ENCODE data around the gene SLIT3. TPM values are rescaled to one million over a fixed set of nuclear protein-coding genes. Genes with fewer than 3 reads are reported as not detected.

The SLIT3 gene
- total RNA-seq, 1 donor from 2014 or later = 0.22 TPM

DNA sequence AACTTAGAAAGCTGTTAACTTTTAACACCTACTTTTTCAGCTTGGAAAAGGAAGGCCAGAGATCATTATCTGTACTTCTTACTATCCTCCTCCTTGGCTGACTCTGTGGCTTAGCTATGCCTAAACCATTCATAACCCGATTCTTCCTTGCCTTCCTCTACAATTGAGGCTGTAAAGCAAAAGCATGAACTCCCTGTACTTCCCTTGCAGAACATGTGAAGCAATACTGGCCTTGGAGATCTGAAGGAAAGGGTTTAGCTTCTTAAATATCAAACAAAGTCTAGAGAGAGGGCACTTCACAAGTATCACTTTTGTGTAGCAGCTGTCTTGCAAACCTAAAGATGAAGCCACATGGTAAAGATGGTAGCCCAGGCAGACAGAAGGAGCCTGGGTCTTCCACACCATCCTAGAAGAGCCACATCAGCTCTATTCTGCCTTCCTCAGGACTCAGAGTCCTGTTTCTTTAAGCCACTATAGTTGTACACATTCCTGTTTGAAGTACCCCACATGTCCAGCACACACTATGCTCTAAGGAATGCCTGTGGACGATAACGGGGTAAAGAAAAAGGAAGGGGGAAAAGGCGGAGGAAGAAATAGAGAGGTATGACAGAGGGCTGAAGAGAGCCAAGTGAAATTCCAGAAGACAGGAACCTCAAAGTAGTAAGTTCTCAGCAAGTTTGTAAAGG is 169.2 kb downstream of the SLIT3 start:
- Histone ChIP-seq H4K20me1 (ENCODE audit: low read depth) (no peaks in the 10 kb centered on the region), H3K4me1 (peaks cover 11% of the 10 kb centered on the region), H3K9ac (no peak overlapping the region), H3K27me3 (no peaks in the 10 kb centered on the region), H3K79me2 (ENCODE audit: low read depth) (no peaks in the 10 kb centered on the region), H3K9me3 (ENCODE audit: low read depth) (no peaks in the 10 kb centered on the region), H3K27ac (no peak overlapping the region), H3K36me3 (no peaks in the 10 kb centered on the region), H3K4me2 (no peak overlapping the region), H3F3A (ENCODE audit: low read depth) (no peaks in the 10 kb centered on the region), H3K4me3 (no peak overlapping the region), H2AFZ (replicated peaks) (no peak overlapping the region)
- no peaks in the 10 kb centered on the region for H3K27me3 Mint-ChIP-seq (ENCODE audit: insufficient read depth, low read depth)
- H3K4me3 Mint-ChIP-seq = no peak overlapping the region
- H3K9me3 Mint-ChIP-seq = no peaks in the 10 kb centered on the region
- no peak for DNase-seq (ENCODE audit: low spot score)
- H3K4me1 Mint-ChIP-seq = peaks cover 12% of the 10 kb centered on the region
- H3K36me3 Mint-ChIP-seq = no peaks in the 10 kb centered on the region
- no peak overlapping the region for H3K27ac Mint-ChIP-seq
- TF ChIP-seq EZH2phosphoT487 (IDR thresholded peaks at IDR 0.05) = no peak

DNA sequence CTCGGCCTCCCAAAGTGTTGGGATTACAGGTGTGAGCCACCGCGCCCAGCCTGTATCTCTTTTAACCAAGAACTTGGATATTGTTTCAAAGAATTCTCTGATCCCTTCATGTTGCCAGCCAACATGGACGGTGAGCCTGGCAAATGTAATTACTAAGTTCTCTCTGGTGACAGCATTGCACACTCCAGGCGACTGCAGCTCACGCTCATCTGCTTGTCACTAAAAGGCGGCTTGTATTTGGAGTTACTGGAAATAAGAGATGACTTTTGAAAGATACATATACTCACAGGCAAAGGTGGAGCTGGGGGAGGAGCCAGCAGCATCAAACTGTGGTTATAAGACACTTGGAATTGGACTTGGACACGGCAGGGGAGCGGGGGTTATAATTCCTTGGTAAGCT is 172.3 kb downstream of the SLIT3 start:
- no peak overlapping the region for H2AFZ ChIP-seq (replicated peaks)
- H3K4me1 ChIP-seq = peaks cover 25% of the 10 kb centered on the region

DNA sequence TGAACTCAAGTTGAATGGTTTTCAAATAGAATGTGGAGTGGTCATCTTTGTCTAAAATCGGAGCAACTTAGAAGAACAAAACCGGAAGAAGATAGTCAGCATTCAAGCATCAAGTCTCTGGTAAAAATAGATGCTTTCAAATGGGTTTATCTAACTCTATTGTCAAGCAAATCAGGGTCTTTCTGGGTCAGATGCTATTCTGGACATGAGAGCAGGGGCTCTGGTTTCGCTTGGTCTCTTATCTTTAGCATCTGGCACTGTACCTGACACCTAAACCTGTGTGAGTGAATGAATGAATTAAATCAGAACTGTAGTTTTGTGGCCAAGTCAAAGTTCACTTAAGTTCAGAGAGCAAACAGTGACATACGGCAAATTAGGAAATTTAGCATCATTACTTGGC is 173.5 kb downstream of the SLIT3 start:
- Mint-ChIP-seq H3K4me1 (peaks cover 19% of the 10 kb centered on the region), H3K27me3 (ENCODE audit: insufficient read depth, low read depth) (no peaks in the 10 kb centered on the region), H3K9me3 (peaks cover 3% of the 10 kb centered on the region), H3K27ac (no peak overlapping the region), H3K4me3 (no peak overlapping the region), H3K36me3 (no peaks in the 10 kb centered on the region)
- Histone ChIP-seq H3K36me3 (no peaks in the 10 kb centered on the region), H3K9ac (no peak overlapping the region), H3K4me1 (peaks cover 25% of the 10 kb centered on the region), H3K4me3 (no peak overlapping the region), H3K4me2 (no peak overlapping the region), H4K20me1 (ENCODE audit: low read depth) (no peaks in the 10 kb centered on the region), H3F3A (ENCODE audit: low read depth) (no peaks in the 10 kb centered on the region), H3K27ac (no peak overlapping the region), H3K9me3 (ENCODE audit: low read depth) (no peaks in the 10 kb centered on the region), H2AFZ (replicated peaks) (no peak overlapping the region), H3K27me3 (no peaks in the 10 kb centered on the region), H3K79me2 (ENCODE audit: low read depth) (no peaks in the 10 kb centered on the region)
- TF ChIP-seq, protein P1, sequence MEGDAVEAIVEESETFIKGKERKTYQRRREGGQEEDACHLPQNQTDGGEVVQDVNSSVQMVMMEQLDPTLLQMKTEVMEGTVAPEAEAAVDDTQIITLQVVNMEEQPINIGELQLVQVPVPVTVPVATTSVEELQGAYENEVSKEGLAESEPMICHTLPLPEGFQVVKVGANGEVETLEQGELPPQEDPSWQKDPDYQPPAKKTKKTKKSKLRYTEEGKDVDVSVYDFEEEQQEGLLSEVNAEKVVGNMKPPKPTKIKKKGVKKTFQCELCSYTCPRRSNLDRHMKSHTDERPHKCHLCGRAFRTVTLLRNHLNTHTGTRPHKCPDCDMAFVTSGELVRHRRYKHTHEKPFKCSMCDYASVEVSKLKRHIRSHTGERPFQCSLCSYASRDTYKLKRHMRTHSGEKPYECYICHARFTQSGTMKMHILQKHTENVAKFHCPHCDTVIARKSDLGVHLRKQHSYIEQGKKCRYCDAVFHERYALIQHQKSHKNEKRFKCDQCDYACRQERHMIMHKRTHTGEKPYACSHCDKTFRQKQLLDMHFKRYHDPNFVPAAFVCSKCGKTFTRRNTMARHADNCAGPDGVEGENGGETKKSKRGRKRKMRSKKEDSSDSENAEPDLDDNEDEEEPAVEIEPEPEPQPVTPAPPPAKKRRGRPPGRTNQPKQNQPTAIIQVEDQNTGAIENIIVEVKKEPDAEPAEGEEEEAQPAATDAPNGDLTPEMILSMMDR (IDR thresholded peaks at IDR 0.05) = no peak
- TF ChIP-seq EZH2 (IDR thresholded peaks at IDR 0.05) (no peak), EZH2phosphoT487 (IDR thresholded peaks at IDR 0.05) (no peak)
- peak; percentile 30 for DNase-seq (ENCODE audit: low spot score)

More for the DNA sequence above, 172.3 kb downstream of the SLIT3 start:
- peak overlapping the region; percentile 19 for H3K27ac Mint-ChIP-seq
- H3K4me1 Mint-ChIP-seq = peaks cover 23% of the 10 kb centered on the region
- Histone ChIP-seq H4K20me1 (ENCODE audit: low read depth) (no peaks in the 10 kb centered on the region), H3K4me3 (no peak overlapping the region), H3K9me3 (ENCODE audit: low read depth) (no peaks in the 10 kb centered on the region), H3K27ac (no peak overlapping the region), H3F3A (ENCODE audit: low read depth) (no peaks in the 10 kb centered on the region), H3K79me2 (ENCODE audit: low read depth) (no peaks in the 10 kb centered on the region), H3K4me2 (no peak overlapping the region), H3K27me3 (no peaks in the 10 kb centered on the region), H3K9ac (no peak overlapping the region), H3K36me3 (no peaks in the 10 kb centered on the region)
- H3K9me3 Mint-ChIP-seq = peaks cover under 1% of the 10 kb centered on the region
- H3K36me3 Mint-ChIP-seq = no peaks in the 10 kb centered on the region
- DNase-seq (ENCODE audit: low spot score) = no peak
- no peaks in the 10 kb centered on the region for H3K27me3 Mint-ChIP-seq (ENCODE audit: insufficient read depth, low read depth)
- TF ChIP-seq, protein P1 (IDR thresholded peaks at IDR 0.05) = no peak
- TF ChIP-seq EZH2 (IDR thresholded peaks at IDR 0.05) (no peak), EZH2phosphoT487 (IDR thresholded peaks at IDR 0.05) (no peak)
- H3K4me3 Mint-ChIP-seq = no peak overlapping the region

DNA sequence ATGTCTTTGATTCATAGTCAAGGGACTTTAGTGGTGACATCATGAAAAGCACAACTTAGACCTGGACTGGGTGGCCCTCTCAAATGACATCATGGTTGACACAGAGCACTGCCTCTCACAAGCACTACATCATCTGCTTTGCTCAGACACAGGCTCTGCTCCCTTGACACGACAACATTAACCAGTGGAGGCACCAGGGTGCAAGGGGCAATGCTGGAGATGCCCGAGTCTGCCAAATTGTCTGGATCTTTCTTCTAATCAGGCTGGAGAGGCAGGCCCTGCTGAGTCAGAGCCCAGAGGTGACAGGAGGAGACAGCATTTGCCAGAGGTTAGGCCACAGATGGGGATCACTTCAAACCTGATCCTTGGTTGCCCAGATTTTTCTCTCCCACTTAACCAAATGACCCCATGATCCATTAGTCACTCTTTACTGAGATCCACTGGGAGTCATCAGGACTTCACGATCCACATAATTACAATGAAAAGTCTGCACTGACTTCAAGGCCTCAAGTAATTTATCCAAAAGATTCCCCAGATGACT is 174.4 kb downstream of the SLIT3 start:
- no peak for DNase-seq (ENCODE audit: low spot score)
- H3K36me3 Mint-ChIP-seq = no peaks in the 10 kb centered on the region

More for the DNA sequence above, 174.4 kb downstream of the SLIT3 start:
- Mint-ChIP-seq H3K4me1 (peaks cover 19% of the 10 kb centered on the region), H3K9me3 (peaks cover 3% of the 10 kb centered on the region), H3K4me3 (no peak overlapping the region), H3K27ac (peak overlapping the region; percentile 51), H3K27me3 (ENCODE audit: insufficient read depth, low read depth) (no peaks in the 10 kb centered on the region)
- Histone ChIP-seq H3K79me2 (ENCODE audit: low read depth) (no peaks in the 10 kb centered on the region), H3K4me2 (no peak overlapping the region), H3K36me3 (no peaks in the 10 kb centered on the region), H3K4me3 (no peak overlapping the region), H3F3A (ENCODE audit: low read depth) (no peaks in the 10 kb centered on the region), H3K9ac (no peak overlapping the region), H3K27ac (no peak overlapping the region), H3K9me3 (ENCODE audit: low read depth) (no peaks in the 10 kb centered on the region), H2AFZ (replicated peaks) (no peak overlapping the region), H3K27me3 (no peaks in the 10 kb centered on the region), H3K4me1 (peaks cover 25% of the 10 kb centered on the region), H4K20me1 (ENCODE audit: low read depth) (no peaks in the 10 kb centered on the region)
- TF ChIP-seq EZH2phosphoT487 (IDR thresholded peaks at IDR 0.05) = no peak
- TF ChIP-seq, protein P1 (IDR thresholded peaks at IDR 0.05) = no peak
- no peak for TF ChIP-seq EZH2 (IDR thresholded peaks at IDR 0.05)
